SIG-M5 (cell line): Measurements from ENCODE around the gene ABR.
"Not testable (repeated sequence)": the region's sequence is repeated elsewhere in the genome, so short reads cannot be mapped to it uniquely, and the experiment has no call there.

ENCODE experiments used
- DNase-seq: peaks from one replicate; lab custom pipeline; 2025; lab: John Stamatoyannopoulos, UW

Gene ABR

DNA sequence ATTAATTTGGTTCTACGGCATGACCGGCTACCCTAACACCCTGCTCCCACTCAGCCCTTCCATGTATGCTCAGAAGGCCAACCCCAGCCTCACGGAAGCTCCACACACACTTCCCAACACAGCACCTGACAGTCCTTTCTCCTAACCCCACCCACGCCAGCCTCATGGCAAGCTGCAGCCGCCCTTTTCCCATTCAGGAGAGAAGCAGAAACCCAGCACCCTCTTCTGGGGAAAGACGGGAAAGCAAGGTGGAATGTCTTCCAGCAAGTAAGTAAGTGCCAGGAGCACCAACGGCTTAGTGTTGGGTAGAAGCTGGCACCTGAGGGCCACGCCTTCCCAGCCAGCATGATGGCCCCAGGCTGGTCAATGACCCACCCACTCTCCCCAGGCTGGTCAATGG lies 32.1 kb downstream of the ABR start:
- DNase-seq, result no peak

DNA sequence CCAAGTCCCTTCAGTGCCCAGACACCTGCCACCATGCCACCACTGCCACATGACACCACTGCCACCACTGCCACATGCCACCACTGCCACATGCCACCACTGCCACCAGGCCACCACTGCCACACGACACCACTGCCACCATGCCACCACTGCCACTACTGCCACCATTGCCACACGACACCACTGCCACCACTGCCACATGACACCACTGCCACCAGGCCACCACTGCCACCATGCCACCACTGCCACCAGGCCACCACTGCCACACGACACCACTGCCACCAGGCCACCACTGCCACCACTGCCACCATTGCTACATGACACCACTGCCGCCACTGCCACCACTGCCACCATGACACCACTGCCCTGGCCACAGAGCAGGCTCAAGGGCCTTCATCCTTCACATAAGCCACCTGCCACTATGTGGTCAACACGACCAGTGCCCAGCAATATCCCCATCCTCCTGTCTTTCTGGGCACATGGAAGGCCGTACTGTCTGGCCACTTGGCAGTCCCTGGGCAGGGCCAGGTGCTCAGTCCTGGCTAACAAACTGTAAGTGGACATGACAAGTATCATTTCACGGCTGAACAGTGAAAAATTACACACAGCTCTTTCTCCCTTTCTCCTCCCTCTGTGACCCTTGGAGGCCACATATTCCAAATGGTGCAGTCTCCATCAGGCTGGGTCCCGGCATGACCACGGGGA lies 33.1 kb downstream of the ABR start:
- DNase-seq, result no peak

DNA sequence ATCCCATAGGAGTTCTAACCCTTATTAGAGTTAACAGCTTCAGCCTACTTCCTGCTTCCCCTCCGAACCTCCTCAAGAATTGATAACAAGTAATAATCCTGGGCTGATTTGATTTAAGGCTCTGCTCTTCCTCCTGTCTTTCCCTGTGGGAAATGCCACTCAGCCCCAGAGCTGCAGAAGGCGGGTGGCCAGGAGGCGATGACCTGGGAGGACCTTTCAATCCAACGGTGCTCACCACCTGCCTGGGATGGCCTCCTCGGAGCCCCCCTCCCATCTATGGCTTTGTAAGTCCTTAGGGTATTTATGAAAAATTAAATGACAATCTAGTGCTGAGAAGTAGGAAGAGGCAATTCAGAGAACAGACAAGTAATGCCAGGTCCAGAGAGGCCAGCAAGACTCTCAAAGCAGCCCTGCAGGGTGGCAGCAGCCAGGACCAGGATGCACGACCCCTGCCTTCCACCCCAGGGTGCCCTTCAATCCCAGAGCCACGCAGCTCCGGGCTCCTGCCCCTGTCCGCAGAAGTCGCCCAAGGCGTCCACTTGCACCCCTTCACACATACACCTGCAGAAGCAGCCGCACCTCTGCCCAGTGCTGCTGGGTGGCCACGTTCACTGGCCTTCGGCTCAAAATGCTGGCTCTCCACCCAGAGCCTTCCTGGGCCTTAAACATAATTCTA lies 34.3 kb downstream of the ABR start:
- DNase-seq, result no peak

DNA sequence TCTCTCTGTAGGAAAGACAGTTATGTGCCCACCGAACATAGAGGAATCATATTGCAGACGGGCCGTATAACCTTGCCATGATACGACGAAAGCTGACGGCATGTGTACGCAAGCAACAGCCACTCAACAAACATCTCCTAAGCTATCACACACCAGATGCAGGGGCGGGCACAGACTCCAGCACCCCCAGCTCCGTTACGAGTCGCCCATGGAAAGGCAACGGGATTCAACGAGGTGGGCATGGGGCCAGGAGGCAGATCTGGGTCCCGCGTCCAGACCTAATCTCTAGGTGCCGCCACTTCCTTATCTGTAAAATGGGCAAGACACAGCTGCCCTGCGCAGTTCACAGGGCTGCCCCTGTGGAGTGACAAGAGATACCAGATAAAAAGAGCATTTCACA lies 35.6 kb downstream of the ABR start:
- no peak for DNase-seq

DNA sequence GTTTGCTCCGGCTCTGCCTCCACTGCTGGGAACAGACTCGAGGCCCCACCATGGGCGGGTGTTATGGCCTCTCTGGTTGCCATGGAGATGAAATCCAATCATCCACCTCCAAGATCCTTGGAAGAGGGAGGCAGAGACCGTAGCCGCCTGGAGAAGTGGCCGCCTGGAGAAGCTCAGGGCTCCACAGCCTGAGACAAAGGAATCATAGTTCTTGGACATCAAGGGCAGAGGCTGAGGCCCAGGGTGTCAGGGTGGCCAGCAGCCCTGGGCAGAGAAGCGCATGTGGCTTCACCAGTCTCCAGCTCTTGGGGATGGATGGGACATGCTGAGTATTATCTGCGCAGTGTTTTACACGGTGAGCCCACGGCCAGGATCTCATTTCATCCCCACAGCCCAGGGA lies 36.2 kb downstream of the ABR start:
- no peak for DNase-seq

DNA sequence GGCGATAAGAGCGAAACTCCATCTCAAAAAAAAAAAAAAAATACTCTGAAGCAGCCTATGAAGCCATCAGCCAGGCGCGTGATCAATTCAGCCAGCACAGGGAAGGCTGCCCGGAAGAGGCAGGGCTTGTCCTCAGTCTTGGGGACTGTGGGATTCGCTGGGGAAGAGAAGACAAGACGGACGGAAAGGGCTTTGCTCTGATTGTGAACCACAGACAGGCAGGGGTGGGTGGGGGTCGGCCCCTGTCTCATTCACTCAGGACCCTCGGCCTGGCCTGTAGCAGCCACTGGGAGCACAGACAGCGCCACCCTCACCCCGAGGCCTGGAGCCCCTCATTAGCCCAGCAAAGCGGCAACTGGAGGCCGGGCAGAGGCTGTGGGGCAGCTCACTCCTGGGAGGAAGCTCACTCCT lies 37.2 kb downstream of the ABR start:
- DNase-seq, result no peak

DNA sequence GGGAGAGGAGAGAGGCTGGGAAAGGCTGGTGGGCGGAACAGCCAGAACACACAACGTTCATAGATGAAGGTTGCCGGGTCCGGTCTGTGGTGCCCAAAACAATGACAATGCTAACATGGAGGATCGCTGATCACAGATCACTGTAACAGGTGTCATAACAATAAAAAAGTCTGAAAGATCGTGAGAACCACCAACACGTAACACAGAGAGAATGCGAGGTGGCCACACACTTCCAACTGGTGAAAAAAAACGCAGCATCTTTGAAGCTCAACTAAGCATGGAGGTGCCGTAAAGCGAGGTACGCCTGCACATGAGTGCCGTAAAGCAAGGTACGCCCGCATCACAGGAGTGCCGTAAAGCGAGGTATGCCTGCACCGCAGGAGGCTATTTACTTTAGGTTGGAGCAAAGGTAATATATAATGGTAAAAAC lies 42.3 kb downstream of the ABR start:
- DNase-seq, result no peak

DNA sequence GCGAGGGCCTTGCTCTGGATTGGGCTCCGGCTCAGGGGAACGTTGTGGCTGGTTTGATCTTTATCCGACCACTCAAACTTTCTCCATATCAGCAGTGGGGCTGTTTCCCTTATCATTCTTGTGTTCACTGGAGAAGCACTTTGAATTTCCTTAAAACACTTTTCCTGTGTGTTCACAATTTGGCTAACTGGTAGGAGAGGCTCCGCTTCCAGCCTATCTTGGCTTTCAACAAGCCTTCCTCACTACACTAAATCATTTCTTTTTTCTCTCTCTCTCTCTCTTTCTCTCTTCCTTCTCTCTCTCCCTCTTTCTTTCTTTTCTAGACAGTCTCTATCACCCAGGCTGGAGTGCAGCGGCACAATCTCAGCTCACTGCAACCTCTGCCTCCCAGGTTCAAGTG lies 43.0 kb downstream of the ABR start:
- no peak for DNase-seq

DNA sequence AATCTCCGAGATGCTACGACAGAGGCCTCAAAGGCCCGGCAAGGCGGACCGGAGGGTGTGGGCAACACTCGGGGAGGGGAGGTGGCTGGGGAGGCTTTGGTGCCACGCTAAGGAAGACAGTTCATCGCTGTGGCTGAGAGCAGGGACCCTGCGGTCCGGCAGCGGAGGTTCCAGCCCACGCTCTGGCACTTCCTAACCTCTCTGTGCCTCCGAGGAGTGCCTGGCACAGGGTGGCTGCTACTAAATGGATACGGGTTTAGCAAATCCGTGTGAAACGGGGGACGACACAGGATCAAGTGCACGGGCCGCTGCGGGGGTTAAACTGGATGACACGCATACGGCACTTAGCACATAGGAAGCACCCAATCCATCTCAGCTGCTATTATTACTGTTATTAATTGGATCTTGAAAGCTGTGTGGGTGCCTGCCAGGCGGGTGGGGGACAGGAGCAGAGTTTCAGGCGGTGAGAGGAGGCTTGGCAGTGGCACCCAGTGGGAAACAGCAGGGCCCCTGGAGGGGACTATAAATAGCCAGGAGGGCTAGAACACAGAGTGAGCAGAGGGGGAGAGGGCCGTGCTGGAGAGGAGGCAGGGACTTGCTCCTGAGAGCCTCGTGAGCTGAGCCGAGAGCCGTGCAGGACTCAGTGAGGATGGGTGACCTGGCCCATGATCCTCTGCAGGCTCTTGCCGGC lies 45.0 kb downstream of the ABR start:
- DNase-seq, result no peak

DNA sequence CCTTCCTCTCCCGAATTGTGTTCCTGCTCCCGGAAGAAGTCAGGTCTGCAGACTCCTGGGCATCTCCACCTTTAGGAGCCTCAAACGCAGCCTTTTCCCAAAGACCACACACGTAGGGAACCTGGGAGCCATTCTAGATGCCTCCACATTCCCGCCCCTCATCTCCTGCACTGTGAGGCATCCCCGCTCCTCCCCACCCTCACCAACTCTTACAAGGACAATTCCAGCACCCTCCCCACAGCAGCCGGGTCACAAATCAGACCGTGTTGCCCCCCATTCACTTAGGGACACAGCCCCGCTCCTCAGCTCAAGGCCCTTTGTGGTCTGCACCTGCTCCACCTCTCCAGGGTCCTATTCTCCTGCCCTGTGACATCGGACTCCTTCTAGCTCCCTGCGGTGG lies 49.6 kb downstream of the ABR start:
- DNase-seq, result no peak

DNA sequence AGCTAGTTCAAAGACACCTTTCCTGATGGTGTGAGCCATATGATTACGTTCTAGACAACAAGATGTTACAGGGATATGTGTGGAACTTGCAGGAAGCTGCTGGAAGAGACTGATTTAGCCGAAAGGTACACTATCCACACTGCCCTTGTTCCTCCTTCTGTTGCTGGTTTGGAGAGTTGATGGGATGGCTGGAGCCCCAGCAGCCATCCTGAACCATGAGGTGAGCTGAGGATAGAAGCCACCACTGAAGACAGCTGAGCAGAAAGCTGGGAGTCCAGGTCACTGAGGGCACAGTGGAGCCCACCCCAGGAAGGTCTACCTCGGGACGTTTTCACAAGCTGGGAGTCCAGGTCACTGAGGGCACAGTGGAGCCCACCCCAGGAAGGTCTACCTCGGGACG lies 51.3 kb downstream of the ABR start:
- DNase-seq, result not testable (repeated sequence)

DNA sequence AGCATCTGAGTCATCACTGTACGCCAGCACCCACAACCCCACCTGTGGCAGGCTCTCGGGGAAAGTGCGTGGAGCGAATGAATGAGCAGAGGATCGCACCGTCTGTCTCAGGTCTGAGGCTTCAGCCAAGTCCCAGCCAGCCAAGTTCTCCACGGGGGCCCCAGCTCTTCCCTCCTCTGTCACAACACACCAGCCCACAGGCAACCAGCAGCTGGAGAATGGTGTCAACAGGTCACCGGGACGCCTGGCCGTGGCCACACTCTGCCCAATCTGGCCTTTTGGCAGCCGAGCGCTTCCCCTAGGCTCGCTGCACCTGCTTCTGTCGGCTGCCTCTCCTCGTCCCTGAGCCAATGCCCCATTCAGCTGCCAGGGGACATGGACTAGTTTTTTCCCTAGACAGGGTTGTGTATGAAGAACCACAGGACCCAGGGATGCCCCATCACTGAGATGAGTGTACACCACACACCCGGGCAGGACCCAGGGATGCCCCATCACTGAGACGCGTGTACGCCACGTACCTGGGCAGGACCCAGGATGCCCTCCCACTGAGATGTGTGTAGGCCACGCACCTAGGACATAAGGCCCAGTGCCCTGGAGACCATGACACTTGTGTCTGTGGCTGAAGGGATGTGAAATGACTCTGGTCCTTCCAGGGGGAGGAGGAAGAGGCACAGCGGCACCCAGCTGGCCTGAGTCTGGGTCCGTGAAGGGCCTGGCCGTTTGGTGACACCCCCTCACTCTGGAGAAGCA lies 52.8 kb downstream of the ABR start:
- DNase-seq, result no peak

DNA sequence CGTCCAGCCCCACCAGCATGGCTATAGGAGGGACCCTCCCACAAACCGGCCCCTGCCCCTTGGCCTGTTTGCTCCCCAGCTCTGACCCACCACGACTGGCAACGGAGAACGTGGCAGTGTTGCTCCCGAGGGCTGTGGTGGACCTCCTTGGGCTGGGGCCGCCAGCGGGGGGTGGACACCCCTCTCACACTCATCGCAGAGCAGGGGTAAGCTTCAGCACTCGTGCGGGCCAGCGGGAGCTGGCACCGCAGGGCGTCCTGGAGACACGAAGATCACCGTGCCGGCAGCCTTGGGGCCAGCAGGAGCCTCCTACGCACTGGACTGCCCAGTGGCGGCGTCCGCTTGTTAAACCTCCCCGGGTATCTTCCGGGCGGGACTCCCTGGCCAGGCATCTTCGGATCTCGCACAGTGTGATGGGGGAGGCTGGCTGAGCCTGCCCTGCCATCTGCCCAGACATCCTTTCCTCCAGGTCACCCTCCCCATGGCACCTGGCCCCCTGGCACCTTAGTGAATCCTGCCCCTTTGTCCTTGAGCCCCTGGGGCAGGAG lies 53.5 kb downstream of the ABR start:
- no peak for DNase-seq

DNA sequence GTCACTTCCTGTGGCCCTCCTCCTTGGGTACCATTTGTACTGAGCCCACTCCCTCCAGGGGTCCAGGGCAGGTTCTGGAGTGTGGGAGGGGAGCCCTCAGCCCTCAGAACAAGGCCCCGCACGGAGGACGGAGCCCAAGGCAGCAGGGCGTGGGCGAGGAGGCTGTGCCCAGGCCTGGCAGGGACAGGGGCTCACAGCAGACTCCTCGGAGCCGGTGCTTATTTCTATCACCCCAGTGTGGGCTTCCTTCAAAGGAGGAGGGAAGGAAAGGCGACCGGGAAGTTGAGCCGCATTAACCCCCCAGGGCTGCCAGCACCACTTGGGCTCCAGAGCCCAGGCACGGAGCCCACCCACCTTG lies 54.0 kb downstream of the ABR start:
- DNase-seq, result no peak

DNA sequence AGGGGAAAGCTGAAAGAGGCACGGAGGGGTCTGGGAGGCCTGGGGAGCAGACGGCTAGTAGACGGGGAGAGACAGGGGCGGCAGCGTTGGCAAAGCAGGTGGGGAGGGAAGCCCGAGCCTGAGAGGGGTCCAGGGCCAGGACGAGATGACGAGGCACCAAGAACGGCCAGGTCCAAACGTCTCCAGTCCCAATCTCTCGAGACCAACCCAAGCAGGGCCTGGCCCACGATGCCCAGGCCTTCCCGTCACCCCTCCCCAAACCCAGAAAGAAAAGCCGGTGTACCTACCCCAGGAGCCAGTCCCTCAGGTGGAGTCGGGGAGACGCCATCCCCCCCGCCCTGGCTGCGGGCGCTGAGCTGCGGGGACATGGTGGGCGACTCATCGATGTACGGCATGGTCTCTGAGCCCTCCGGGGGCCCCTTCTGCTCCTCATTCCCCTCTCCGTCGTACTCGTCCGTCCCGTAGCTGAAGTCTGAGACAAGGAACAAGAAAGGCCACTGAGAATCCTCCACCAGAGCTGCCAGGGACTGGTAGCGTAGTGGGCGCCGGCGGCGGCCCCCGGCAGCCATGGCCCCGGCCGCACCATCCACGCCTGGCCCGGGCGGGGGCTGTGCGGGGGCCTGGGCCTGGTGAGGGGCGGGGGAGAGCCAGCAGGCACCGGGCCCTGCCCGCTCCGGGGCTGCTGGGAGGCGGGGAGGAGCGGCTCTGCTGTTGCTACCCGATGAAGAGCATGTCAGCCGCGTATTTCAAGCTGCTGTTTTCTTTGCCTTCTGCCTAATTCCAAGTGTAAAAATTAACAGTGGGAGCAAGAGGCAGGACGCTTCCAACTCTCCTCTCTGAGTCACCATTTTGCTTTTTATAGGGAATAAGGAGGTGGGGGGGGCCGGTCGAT lies 54.6 kb downstream of the ABR start:
- DNase-seq, result no peak

DNA sequence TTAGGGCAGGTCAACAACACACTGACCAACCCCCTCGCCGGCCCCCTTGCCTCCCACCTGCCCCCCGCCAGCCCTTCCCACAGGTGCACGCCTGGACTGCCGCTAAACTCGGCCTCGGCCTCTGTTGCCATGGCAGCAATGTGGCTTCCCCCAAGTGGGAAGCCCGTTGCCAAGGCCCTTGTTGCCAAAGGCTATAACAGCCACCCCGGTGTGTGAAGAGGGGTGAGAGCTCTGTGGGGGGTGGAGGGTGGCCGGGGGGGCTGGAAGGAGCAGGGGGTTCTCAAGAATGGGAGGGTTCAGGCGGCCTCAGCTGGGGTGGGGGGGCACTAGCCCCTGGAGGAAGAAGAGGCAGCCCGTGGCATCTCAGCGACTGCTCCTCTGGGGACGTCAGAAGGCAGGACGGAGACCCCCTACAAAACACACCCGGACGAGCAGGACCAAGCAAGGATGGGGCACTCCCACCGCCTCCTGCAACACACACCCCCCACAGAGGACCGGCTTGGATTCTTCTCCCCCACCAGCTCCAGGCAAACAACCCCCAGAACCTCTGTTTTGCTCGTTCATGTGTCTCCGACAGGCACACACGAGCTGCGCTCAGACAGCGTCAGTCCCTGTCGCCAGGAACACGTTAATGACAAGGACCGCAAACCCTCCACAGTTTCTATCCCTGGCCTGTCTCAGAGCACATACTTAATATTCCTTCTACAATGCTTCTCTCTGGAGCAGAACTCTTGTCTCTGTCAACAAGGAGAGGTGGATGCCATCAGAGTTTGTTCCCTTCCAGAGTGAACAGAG lies 55.7 kb downstream of the ABR start:
- no peak for DNase-seq

DNA sequence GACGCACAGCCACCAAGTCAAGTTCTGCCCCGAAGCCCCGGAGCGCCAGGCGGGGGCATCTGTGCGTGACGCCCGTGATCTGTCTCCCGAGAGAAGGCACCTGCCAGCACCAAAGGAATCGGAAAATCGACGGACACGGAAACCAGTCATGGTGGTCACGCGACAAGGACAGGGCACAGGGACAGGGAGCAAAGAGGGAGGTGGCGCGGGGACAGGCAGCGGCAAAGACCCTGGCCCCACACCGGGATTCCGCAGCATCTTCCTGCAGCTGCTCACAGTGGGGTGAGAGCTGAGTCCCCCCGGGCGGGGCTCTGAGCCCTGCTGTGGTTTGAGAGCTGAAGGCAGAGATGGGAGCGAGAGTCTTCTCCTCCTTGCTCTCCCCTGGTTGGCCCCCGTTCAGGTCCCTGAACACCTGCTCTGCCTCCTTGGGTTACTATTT lies 56.4 kb downstream of the ABR start:
- DNase-seq, result no peak

DNA sequence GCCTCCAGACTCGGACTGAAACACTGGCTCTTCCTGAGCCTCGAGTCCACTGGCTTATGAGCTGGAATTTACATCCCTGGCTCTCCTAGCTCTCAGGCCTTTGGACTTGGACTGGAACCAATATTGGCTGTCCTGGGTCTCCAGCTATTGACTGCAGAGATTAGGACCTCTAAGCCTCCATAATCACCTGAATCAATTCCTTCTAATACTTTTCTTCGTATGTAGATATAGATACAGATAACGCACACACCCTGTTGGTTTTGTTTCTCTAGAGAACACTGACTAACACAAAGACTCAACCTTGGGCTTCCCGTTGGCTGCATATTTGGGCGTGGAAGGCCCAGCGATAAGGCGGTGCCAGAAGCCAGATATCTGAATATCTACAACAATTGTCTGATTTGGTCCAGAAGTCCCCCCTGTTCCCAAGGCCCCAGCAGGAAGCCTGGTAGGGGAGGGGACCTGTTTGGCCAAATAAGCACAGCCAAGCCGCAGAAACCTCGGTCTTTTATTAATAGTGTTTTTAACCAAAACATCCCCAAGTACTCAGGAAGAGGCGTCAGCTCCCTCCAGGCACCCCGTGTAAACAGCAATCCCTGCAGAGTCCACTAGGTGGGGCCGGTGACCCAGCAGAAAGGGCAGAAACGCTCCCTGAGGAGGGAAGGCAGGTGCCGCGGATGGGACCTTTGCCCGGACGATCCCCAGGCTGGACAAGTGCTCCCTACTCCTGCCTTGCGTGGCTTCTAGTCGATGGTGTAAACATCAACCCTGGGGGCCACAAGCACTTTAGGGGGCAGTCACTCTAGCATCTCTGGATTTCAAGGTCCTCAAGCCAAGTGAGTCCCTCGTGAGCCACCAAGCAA lies 57.0 kb downstream of the ABR start:
- no peak for DNase-seq

DNA sequence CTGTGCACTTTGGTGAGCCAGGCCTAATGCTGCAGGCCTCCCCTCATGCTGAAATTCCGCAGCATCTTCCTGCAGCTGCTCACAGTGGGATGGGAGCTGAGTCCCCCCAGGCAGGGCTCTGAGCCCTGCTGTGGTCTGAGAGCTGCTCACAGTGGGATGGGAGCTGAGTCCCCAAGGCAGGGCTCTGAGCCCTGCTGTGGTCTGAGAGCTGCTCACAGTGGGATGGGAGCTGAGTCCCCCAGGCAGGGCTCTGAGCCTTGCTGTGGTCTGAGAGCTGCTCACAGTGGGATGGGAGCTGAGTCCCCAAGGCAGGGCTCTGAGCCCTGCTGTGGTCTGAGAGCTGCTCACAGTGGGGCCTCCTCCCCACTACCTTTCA lies 58.4 kb downstream of the ABR start:
- not testable (repeated sequence) for DNase-seq
